HG02870 (cell line): Measurements from ENCODE around the gene ASB18.

ENCODE experiments used
- ATAC-seq: cut with Tn5 transposase; IDR thresholded peaks from one replicate; pipeline ENCODE4 v1.9.1; 2021; ENCODE audit warnings: mild to moderate bottlenecking, moderate library complexity; ENCODE audit not compliant: unreplicated experiment

The ASB18 gene

DNA sequence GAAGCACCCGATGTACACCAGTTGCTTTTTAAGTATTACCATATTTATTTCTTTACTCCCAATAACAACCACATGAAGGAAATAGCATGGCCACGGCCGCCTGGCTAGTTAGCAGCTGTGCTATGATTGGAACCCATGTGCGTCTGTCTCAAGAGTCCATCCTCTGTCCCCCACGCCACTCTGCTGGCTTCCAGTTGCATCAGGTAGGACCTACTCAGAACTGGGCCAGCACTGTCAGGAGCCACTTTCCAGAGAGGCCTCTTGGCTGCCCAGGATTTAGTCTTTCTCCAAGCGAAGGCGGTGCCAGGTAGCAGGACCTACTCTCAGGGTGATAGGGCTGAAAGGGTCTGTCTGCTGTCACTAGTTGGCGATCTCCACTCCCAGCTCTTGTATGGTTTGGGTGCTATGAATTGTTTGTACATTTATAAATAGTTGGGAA lies 22.1 kb downstream of the ASB18 start:
- no peak for ATAC-seq

GRCh38 chr2:236241181-236242056 lies 22.8 kb downstream of the ASB18 start:
- no peak for ATAC-seq

GRCh38 chr2:236240228-236240990 lies 23.8 kb downstream of the ASB18 start:
- no peak for ATAC-seq

DNA sequence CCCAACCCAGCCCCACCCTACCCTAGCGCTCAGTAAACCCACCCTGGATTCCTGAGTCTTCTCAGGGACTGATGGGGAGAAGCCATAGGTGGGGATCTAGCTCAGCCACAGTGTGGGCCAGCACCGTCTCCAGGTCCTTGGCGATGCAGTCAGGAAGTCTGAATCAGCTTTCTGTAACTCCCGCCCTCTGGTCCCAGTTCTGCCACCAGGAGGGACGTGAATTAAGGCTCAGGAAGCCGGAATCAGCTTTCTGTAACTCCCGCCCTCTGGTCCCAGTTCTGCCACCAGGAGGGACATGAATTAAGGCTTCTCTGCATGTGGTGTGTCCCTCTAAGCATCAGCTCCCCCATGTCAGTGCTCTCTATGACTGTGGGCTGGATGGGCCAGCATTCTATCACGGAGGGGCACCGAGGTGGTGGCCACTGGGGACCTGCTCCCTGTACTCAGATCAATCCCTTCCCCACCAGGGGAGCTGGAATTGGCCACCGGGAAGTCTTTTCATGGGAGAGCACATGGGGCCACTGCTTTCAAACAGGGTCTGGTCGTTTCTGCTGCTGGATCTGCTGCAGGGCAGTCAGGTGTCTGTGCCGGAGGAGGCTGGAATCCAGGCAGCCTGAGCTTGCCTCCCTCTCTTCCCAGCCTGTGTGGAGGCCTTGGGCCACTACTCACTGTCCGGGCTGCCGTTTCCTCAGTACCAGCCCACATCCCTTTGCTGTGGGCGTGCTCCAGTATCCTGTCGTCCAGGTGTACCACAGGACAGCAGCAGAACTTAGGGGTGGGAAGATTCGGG lies 24.7 kb downstream of the ASB18 start:
- ATAC-seq = no peak

GRCh38 chr2:236238751-236239150 lies 25.5 kb downstream of the ASB18 start:
- no peak for ATAC-seq

GRCh38 chr2:236237468-236238190 lies 26.6 kb downstream of the ASB18 start:
- no peak for ATAC-seq

DNA sequence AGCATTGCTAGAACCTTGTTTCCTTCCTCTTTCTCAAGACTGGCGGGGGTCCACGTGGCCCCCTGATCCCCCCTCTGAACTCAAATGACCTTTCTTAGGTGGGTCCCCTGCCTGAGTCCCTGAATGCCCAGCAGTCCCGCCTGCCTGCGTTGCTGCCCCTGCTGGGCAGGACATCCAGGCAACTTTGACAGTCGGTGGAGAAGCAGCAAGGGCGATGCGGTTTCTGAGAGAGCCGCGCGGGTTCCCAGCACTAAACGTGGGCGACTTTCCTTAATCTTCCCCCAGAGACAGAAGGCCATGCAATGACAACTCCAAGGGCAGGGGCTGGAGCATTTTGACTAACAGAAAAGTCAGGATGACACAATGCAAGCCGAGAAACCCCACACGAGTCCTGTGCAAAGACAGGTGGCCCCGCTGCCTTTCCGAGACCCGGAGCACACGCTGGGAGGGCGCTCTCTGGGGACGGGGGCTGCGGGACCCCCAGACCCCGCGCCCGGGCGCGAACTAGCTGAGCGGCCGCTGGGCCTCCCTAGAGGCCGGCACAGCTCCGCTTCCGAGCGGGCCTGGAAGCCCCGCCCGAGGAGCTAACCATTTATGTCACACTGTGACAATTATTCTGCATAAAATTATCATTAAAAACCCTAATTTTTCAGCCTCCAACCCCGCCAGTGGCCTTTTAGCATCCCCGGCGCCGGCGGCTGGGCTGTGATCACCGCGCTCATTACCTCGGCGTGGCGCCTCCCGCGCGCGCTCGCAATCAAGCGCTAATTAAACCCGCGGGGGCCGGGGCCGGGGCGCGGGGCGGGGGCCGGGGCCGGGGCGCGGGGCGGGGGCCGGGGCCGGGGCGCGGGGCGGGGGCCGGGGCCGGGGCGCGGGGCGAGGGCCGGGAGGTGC lies 27.4 kb downstream of the ASB18 start:
- ATAC-seq = no peak

DNA sequence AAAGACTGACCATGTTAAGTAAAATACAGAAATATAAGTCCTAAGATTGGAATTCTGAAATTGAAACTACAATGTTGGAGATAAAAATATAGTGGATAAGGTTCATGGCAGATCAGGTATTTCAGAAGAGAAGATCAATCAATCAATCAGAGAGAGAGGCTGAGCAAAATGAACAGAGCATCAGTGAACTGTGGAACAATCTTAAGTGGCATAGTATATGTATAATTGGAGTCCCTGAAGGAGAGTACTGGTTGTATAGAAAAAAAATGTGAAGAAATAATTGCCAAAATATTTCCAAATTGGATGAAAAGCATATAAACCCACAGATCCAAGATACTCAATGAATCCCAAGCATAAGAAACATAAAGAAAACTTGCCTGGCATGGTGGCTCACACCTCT lies 35.0 kb downstream of the ASB18 start:
- ATAC-seq = no peak

DNA sequence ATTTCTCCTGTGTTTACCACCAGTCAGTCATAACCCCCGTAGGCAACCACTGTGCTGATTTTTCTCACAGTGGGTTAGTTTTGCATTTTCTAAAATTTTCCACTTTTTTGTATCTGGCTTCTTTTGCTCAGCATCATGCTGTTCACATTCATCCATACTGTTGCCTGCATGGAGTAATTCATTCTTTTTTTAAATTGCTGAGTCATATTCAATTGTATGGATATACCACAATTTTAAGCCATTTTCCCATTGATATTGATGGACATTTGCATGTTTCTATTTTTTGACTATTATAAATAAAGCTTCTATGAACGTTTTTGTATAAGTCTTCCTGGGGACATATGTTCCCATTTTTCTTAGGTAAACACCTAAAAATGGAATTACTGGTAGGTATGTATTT lies 40.5 kb downstream of the ASB18 start:
- ATAC-seq = no peak

GRCh38 chr2:236221798-236222197 lies 42.4 kb downstream of the ASB18 start:
- no peak for ATAC-seq

- ATAC-seq = no peak
These were observed 44.8 kb downstream of the ASB18 start for GRCh38 chr2:236219411-236219810.

- no peak for ATAC-seq
These were observed 46.3 kb downstream of the ASB18 start for GRCh38 chr2:236217926-236218325.

- ATAC-seq = no peak
These were observed 47.5 kb downstream of the ASB18 start for GRCh38 chr2:236216711-236217110.

DNA sequence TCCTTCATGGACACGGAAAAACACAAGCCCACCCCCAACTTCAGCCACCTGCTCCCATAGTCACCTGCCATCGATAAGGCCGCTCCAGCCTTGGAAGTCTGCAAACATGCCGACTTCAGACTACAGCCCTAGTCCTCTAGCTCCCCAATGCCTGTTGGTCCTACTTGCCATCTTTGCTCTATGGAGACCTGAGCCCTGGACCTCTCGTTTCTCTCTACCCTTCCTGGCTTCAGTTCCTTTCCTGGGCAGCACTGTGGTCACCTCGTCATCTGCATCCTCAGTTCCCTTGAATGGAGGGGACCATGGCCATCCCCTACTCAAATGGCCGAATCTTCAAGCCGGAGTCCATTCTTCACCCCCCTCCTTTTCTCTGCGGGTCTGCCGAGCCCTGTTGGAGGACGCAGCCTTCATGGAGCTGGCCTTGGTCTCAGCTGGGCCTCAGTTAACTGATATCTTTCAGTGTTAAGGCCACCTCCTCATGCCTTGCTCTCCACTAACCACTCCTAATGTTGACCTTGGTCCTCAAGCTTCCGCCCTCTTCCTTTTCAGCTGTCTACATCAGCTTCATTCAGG lies 48.4 kb downstream of the ASB18 start:
- no peak for ATAC-seq

DNA sequence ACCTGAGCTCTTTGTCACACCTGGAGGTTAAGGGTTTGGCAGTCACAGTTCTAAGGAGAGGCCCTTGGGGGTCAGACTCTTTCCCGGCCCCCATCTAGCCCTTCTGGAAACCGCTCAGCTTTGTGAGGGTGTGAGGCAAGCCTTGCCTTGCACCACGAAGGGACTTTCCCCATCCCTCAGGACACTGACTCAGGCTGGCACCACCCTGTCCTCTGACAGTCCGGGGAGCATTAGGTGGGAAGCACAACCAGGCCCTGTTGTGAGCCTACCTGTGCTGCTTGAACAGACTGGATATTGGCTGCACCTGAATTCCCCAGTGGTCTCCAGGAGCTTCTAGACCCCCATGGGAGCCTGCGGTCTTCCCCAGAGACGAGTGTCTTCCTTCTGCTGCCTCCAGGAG lies 49.0 kb downstream of the ASB18 start:
- ATAC-seq = no peak

- no peak for ATAC-seq
These were observed 49.7 kb downstream of the ASB18 start for GRCh38 chr2:236214376-236214995.

GRCh38 chr2:236211296-236211695 lies 52.9 kb downstream of the ASB18 start:
- no peak for ATAC-seq

GRCh38 chr2:236210536-236210935 lies 53.7 kb downstream of the ASB18 start:
- no peak for ATAC-seq

DNA sequence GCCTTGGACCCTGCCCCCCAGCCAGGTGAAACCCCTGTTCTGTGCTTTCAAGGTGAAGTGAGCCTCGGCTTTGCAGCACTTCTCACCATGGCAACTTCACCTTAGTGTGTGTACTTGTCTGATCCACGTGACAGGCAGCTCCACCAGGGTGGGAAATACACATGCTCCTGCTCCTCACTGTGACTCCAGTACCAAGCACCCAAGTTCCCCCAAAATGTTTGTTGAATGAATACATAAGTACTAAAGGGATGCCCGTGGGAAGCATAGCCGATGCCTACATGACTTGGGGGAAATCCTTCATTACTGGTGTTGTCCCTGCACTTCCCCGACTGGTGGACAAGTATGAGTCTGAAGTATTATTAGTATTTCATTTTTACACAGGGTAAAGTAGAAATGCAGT lies 54.2 kb downstream of the ASB18 start:
- no peak for ATAC-seq
